GM12873 (cell line): ENCODE data around the gene CNIH3.

Source experiments
- CTCF ChIP-seq: IDR thresholded peaks from 2 replicates; pipeline ENCODE4 v1.5.1; 2012; ENCODE audit warnings: low read depth, mild to moderate bottlenecking, moderate library complexity, low read length, control low read depth; ENCODE audit not compliant: insufficient read depth; ENCODE audit errors: missing control alignments

The CNIH3 gene

GRCh38 chr1:224587051-224587450, 29.1 kb upstream of the CNIH3 start:
- TF ChIP-seq CTCF = no peak

- TF ChIP-seq CTCF = no peak
Measured at GRCh38 chr1:224588515-224588914, 27.6 kb upstream of the CNIH3 start.

- TF ChIP-seq CTCF = no peak
Measured at GRCh38 chr1:224589006-224589405, 27.1 kb upstream of the CNIH3 start.

GRCh38 chr1:224591326-224591725, 24.8 kb upstream of the CNIH3 start:
- TF ChIP-seq CTCF = no peak

- no peak for TF ChIP-seq CTCF
Measured at GRCh38 chr1:224592636-224593582, 23.2 kb upstream of the CNIH3 start.

GRCh38 chr1:224594360-224594759, 21.8 kb upstream of the CNIH3 start:
- no peak for TF ChIP-seq CTCF

GRCh38 chr1:224594851-224595250, 21.3 kb upstream of the CNIH3 start:
- no peak for TF ChIP-seq CTCF
